ES-I3 (cell line): Measurements from ENCODE around the gene GCN1.

ENCODE experiments used
- H3K36me3 ChIP-seq: 2 replicates; pipeline ENCODE4 v1.6.1; 2013; ENCODE audit warnings: mild to moderate bottlenecking, low read length, control low read depth, moderate library complexity; ENCODE audit not compliant: insufficient read depth
- H3K4me1 ChIP-seq: 2 replicates; pipeline ENCODE4 v1.6.1; 2013; ENCODE audit warnings: mild to moderate bottlenecking, control low read depth, low read length; ENCODE audit not compliant: insufficient read depth
- H3K9ac ChIP-seq: 2 replicates; pipeline ENCODE4 v1.6.1; 2013; ENCODE audit warnings: low read depth, mild to moderate bottlenecking, low read length, moderate library complexity
- H3K9me3 ChIP-seq: 2 replicates; pipeline ENCODE4 v1.6.1; 2013; ENCODE audit warnings: mild to moderate bottlenecking, low read length, moderate library complexity; ENCODE audit not compliant: control insufficient read depth, insufficient read depth

GCN1 gene

DNA sequence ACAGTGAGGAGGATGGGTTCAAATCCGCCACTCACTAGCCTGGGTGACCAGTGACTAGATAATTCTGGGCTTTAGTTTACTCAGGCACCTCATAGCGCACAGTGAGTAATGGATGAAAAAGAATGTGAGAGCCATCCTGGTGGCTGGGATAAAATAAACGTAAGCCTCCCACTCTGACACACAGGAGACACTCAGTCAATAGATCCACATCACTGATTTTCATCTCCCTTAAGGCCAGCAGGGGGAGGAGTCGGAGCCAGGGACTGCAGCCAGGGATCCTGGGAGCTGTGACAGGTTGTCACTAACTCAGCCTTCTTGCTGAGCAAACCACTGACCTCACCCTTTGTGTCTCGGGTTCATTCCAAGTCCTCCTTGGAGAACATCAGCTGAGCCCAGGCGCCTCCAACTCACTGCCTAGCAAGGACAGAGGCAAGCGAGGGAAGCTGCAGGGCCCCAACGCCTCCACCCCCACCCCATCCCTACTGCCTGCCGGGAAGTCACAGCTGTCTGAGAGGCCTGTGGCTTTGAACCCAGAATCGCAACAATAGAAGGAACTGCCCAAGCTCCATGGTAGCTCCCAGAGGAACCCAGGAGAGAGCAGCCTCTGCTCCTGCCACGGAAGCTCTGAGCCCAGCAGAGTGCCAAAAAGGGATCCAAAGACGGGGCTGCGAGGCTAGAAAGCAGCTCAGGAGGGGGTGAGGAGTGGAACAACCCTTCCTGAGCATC, 40.3 kb upstream of the GCN1 start:
- Histone ChIP-seq H3K9me3 (no peaks in the 10 kb centered on the region), H3K4me1 (peaks cover 76% of the 10 kb centered on the region), H3K36me3 (no peaks in the 10 kb centered on the region), H3K9ac (no peak overlapping the region)

DNA sequence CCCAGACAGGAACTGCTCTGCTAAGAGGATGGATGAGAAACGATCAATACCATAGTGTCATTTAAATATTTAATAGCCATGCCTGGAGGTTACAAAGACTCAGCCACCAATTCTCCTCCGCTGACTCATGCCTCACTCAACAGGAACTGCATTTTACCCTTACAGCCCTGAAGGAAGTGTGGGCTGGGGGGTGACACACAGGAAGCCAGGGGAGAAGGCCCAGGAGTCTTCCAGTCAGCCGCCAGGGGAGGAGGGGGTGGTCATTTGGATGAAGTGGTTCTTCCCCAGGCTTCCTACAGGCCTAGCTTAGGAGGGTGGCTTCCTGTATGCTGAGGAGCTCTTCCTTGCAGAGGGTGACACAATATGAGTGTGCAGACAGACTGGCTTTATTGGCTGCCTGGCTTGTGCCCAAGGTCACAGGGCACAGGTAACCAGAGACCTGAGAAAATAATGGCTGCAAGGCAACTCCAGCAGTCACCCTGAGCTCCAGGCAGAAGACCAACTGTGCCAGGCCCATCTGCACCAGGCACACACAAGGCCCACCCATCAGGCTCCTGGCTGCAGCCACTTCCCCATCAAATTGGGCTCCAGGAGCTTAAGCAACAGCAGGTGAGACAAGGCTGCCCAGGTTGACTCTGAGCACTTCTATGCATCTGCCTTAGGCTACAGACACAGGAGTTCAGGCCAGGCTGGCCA, 36.9 kb upstream of the GCN1 start:
- Histone ChIP-seq H3K9ac (peak overlapping the region; percentile 55), H3K4me1 (peaks cover 86% of the 10 kb centered on the region), H3K36me3 (peaks cover 5% of the 10 kb centered on the region; the same call in 1 of the 2 replicates)

DNA sequence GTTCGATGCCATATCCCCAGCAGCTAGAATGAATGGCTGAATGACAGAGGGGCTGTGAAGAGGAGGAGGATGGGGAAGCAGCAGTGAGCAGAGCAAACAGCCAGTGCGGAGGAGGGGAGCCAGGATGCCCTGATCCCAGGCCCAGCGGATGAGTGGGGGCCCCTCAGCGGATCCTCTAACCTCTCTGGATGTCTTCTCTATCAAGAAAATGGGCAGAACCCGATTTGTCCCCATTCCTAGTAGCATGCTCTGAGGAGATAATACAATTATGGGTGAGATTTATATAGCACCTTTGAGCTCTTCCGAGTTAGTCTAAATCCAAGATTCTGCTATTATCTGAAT, 36.4 kb upstream of the GCN1 start:
- Histone ChIP-seq H3K36me3 (peaks cover 6% of the 10 kb centered on the region; the same call in 1 of the 2 replicates), H3K9me3 (no peaks in the 10 kb centered on the region), H3K4me1 (peaks cover 88% of the 10 kb centered on the region), H3K9ac (peak overlapping the region; percentile 55)

More for the DNA sequence above, 36.9 kb upstream of the GCN1 start:
- H3K9me3 ChIP-seq = no peaks in the 10 kb centered on the region

DNA sequence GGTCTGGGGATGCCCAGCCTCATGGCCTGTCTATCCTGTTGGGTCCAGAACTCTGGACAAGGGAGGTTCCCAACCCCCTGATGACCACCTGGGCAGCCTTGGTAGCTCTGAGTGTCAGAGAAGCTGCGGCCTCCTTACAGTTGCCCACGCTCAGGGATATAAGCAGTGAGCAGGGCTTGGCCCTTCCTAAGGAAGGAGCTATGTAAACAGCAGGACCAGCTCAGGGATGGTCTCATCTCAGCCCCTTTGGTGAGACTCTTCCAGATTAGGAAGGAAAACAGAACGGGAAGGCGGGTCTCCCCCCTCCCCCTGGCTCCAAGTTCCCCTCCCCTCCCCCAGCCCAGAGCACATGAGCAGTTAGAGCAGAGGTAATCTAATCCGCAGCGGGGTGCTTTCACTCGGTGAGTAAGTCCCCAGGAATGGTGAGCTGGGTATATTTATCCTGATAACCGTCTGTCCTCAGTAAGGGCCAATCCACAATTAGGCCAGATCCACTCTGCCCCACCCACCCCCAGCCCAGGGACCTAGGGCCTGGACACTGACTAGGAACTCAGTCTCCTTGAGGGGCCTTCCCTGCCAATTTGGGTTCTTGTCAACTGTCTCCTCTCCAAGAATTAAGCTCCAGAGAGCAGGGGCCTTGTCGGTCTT, 35.9 kb upstream of the GCN1 start:
- peaks cover 6% of the 10 kb centered on the region; the same call in 1 of the 2 replicates for H3K36me3 ChIP-seq
- peak overlapping the region; percentile 55 for H3K9ac ChIP-seq
- H3K9me3 ChIP-seq = no peaks in the 10 kb centered on the region
- H3K4me1 ChIP-seq = peaks cover 84% of the 10 kb centered on the region

DNA sequence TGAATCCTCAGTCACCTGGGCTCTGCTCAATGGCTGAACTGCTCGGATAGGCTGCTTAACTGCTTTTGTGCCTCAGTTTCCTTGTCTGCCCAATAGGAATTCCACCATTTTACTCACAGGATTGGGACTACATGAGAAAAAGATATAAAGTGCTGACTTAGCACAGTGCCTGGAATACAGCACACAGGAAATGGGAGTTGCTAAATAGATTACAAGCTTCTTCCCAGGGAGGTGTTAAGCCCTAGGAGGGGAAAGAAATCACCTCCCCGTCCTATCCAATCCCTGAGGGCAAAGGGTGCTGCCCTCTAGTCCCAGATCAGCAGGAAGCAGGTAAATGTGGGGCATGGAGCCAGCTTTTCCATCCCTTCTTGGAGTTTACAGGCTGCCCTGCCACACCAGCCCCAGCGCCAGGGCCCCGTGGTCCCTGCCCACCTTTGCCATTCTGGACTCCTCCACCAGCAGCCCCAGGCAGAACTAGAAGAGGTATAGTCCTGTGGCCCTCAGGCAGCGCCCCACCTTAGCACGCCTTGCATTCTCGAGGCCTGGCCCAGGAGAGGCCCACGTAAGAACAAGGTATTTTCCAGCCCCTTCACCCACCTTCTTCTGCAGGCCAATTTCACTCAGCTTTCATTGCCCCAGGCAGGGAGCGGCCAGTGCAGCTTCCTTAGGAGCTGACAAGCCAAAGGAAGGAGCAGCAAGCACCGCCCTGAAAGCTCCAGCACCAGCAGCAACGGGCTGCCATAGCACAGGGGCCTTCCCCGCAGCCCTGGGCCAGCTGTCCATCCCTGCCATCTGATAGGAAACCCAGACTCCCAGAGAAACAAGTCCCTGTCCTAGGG, 35.2 kb upstream of the GCN1 start:
- peak overlapping the region; percentile 54 for H3K9ac ChIP-seq
- H3K4me1 ChIP-seq = peaks cover 76% of the 10 kb centered on the region
- no peaks in the 10 kb centered on the region for H3K9me3 ChIP-seq
- H3K36me3 ChIP-seq = peaks cover 6% of the 10 kb centered on the region; the same call in 1 of the 2 replicates

DNA sequence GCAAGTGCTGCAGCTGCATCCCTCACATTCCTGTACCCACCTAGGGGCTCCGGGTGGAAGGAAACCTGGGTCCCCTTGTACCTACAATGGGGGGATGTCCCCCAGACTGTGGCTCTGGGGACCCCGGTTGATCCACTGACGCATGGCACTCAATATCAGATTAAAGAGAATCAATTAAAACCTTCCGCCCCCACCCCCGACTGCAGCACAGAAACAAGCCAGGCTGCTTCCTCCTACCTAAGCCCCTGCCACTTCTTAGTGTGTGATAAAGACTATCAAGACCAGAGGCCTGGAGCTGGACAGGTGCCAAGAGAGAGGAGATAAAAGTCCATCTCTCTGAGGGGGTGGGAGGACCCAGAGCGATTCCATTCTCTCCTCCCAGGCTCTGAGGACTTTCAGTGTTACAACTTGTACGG, 34.6 kb upstream of the GCN1 start:
- H3K9ac ChIP-seq = peak overlapping the region; percentile 54
- H3K36me3 ChIP-seq = peaks cover 6% of the 10 kb centered on the region; the same call in 1 of the 2 replicates
- H3K4me1 ChIP-seq = peaks cover 70% of the 10 kb centered on the region
- H3K9me3 ChIP-seq = no peaks in the 10 kb centered on the region

DNA sequence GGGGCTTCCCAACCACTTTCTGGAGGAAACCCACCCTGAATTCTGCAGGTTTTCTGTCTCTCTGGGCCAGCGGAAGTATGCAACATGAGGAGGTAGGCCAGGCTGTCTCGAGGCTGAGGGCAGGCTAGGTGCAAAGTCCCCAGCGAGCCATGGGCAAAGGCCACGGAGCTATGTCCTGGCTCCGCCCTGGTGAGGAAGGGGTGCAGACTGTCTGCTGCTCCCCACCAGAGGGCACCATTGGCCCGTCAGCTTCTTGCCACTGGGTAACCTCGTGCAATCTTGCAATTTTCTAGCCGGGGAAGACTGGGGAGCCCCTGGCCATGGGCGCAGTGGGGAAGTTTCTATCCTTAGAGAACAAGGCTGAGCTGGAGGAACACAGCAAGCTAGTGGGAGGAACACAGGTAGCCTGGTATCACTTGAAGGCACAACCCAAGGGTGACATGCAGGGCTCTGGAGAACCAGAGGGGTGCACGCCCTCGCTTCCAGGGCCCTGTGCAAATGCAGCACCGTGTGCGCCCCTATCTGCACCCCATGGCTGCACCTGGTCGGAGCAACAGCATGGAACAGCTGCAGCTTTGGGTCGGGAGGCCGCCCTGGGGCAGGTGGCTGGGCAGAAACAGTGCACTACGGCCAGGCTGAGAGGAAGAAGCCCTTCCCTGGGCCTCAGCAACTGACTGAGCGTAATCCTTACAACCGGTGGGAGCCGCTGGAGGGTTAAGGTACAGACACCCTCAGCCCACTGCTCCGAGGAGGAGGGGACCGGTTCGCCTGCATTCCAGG, 34.0 kb upstream of the GCN1 start:
- Histone ChIP-seq H3K9ac (peak overlapping the region; percentile 48), H3K9me3 (no peaks in the 10 kb centered on the region), H3K4me1 (peaks cover 64% of the 10 kb centered on the region), H3K36me3 (peaks cover 6% of the 10 kb centered on the region; the same call in 1 of the 2 replicates)

DNA sequence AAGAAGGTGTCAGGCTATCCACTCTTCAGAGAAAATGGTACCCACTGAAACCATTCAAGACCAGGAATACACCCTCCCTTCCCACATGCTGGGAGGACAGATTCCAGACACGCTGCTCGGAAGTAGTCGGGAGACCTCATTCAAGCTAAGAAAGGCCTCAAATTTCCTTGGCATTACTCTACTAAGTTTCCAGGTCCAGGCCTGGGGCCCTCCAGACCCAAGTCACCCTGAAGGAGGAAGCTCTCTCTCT, 33.5 kb upstream of the GCN1 start:
- H3K9me3 ChIP-seq = no peaks in the 10 kb centered on the region
- peaks cover 6% of the 10 kb centered on the region; the same call in 1 of the 2 replicates for H3K36me3 ChIP-seq
- peaks cover 59% of the 10 kb centered on the region for H3K4me1 ChIP-seq
- peak overlapping the region; percentile 48; the same call in 1 of the 2 replicates for H3K9ac ChIP-seq

DNA sequence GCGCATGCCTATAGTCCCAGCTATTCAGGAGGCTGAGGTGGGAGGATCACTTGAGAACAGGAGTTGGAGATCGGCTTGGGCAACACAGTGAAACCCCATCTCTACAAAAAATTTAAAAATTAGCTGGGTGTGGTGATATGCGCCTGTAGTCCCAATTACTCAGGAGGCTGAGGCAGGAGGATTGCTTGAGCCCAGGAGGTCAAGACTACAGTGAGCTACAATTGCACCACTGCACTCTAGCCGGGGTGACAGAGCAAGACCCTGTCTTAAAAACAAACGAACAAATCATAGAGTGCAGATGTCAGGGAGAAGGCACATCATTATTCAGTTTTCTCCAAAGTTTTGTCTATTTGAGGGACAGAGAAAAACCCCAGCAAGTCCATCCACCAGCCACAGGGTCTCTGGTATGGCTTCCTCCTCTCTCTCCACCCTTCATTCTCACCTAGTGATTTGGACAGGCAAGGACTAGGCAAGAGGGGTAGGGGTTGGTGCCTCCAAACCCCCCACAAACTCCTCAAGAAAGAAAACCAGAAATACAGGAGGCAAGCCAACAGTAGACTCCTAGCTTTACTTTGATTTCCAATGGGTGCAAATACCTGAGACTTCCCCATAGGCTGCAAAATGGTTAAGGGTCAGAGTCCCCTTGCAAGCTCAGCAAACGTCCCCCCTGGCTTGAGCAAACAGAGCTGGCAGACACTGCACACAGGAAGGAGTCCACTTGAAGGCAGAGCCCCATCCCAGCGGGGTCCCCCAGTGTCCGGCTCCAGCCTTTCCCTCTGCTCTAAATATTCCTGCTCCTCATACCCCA, 32.9 kb upstream of the GCN1 start:
- H3K36me3 ChIP-seq = peaks cover 11% of the 10 kb centered on the region; the same call in 1 of the 2 replicates
- no peaks in the 10 kb centered on the region for H3K9me3 ChIP-seq
- H3K9ac ChIP-seq = no peak overlapping the region
- peaks cover 54% of the 10 kb centered on the region for H3K4me1 ChIP-seq

DNA sequence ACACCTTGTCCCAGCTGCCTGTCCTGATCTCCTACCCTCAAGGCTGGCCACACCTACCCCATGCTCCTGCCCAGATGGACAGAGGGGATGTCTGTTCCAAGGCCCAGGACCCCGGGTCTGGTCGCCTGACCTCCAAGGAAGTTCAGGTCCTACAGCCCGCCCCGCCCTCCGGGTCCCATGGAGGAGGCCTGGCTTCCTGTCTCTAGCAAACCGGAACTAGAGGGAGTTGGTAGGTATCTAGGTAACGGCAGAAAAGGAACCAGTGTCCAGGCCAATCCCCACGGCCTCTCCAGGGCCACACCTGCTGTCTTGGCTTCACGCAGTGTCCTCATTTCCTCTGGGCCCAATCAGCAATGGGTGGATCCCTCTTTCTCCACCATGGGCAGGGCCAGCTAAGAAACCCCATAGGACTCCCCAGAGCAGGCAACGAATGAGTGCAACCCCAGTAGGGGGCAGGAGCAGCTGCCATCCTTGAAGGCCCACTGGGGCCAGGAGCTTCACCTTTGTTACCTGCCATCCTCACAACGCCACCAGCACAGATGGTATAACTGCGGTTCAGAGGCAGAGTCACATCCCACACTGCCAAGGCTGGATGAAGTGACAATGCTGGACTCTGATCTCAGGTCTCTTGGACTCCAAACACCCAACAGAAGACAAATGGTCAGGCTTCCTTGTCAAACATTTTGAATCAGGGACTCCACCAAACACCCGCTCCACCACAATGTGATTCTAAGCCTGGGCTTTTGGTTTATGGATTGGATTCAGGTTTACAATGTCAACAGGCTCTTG, 31.5 kb upstream of the GCN1 start:
- peaks cover 16% of the 10 kb centered on the region for H3K36me3 ChIP-seq
- peaks cover 42% of the 10 kb centered on the region for H3K4me1 ChIP-seq
- H3K9me3 ChIP-seq = no peaks in the 10 kb centered on the region
- H3K9ac ChIP-seq = no peak overlapping the region

DNA sequence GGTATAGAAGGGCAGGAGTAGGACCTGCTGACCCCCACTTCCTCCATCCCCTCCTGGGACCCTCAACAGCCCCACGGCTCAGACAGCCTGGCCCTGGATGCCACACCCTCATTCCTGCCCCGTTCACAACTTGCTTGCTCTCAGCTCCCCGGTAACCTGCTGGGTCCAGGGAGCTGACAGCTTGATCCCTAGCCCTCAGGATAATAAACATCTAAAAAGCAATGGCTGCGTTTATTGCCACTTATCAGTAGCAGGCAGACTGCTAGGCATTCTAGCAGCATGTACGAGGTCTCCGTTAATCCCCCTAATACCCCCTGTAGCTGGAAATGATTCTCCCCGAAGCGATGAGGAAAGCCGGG, 30.7 kb upstream of the GCN1 start:
- H3K36me3 ChIP-seq = peaks cover 18% of the 10 kb centered on the region
- peaks cover 36% of the 10 kb centered on the region for H3K4me1 ChIP-seq
- H3K9ac ChIP-seq = no peak overlapping the region
- H3K9me3 ChIP-seq = no peaks in the 10 kb centered on the region

DNA sequence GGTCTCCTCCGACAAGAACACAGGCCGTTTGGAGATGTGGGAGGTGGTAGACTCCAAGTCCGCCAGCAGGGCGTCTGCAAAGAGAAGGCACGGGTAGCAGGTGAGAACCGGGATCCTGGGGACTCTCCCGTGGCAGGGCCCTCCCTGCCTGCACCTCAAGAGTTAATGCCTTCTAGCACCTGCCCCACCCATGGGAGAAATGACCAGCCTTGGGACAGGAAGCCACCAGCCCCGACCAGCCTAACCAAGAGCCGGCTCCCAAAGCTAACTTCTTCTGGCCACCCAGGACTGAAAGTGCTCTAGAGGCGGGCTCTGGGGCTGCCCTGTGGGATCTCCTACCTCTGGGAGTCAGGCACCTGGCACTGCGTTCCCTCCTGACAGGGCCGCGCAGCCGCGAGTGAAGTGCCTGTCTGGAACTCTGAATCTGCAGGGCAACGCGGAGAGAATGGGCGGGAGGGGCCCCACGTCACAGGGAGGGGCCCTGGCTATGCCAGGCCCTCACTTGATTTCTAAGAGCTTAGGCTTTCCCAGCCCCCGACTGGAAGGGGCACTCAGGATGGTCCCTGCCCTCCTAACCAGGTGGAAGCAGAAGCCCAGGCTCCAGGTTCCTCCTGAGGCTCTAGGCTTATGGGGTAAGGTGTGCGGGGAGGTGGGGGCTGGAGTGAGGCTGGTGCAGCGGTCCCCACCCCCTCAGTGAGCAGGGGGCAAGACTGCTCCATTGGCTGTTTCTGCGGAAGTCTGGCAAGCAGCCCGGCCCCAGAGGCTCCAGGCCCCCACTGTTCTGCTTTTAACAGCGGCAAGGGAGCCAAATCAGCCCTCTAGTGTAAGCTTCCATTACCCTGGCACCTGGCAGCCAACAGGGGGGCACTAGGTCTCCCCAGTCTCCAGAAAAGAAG, 30.0 kb upstream of the GCN1 start:
- Histone ChIP-seq H3K4me1 (peaks cover 29% of the 10 kb centered on the region), H3K36me3 (peaks cover 19% of the 10 kb centered on the region), H3K9me3 (no peaks in the 10 kb centered on the region), H3K9ac (no peak overlapping the region)
